Cerebellar cortex (tissue), 1 donor: ENCODE results near the gene DNAJC16.

Experiments
- DNase-seq: peaks from one replicate; pipeline ENCODE4 v3.0.0-alpha.2; 2015; ENCODE audit warnings: low spot score

Gene DNAJC16

DNA sequence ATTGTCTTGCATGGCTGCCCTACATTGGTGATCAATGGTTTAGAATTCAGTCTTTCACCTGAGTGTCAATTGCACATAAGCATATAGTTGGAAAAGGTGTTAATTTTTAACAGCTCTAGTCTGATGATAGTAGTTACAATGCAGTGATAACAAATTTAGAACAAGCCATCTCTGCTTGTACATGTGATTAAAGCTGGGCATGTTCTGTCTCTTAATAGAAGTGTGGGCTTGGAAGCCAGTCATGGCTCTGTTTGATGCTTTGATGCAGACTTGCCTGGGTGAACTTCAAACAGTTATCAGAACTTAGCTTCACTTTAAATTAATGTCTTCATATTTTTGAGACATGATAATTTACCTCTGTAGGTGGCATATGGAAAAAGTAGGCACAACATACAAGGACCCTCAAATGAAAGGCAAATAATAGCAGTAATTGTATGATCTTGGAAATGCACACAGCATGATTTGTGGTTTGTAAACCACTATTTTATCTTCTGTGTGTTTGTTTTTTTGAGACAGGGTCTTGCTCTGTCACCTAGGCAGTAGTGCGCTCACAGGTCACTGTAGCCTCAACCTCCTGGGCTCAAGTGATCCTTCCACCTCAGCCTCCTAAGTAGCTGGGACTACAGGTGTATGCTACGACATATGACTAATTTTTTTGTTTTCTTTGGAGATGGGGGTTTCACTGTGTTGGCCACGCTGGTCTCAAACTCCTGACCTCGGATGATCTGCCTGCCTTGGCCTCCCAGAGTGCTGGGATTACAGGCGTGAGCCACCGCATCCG is 94.4 kb downstream of the DNAJC16 start:
- DNase-seq = no peak

DNA sequence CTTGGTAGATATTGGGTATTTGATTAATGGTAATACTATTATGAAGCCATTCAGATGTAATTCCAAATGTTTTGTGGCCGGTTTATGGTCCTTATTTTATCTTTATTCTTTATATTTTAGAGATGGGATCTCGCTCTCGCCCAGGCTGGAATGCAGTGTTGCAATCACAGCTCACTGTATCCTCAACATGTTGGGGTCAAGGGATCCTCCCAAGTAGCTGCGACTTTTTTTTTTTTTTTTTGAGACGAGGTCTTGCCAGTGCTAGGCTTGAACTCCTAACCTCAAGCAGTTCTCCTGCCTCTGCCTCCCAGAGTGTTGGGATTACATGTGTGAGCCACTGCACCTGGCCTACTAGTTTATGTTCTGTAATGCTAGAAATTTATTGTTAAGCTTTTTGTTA is 95.3 kb downstream of the DNAJC16 start:
- no peak for DNase-seq

DNA sequence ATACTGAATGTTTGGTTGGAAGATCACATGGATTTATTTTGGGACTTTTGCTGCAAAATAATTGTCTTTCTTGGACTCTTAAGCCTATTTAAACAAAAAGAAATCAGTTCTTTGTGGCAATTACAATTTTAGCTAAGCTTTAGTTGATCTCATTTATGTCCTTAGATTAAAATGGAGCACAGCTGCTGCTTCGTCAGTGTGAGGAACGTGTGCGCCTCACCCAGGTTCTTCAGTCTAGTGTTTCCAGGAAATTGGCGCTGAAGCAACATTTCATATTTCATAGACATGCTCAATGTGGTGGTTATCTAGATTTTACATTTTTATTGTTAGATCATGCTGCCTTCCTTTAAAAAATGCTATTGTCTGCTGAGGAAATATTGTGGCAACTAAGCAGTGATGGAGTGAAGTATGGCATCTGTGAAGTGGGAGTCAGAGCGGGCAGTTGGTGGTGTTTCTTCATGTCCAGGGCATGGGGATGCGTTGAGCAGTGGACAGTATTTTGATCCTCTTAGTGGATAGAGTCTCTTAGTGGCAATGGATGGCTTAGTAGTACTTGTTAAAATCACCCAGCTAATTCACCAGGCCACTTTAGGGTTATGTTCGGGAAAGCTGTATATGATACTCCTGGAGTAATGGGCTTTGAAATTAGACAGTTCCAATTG is 96.2 kb downstream of the DNAJC16 start:
- no peak for DNase-seq

DNA sequence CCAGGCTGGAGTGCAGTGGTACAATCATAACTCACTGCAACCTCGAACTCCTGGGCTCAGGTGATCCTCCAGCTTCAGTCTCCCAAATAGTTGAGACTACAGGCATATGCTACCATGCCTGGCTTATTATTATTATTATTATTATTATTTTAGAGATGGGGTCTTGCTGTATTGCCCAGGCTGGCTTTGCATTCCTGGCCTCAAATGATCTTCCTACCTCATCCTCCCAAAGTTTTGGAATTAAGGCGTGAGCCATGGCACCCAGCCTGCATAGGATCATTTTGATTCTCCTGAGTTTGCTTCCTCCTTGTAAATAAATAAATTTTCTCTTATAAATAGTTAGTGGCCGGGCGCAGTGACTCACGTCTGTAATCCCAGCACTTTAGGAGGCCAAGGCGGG is 96.8 kb downstream of the DNAJC16 start:
- no peak for DNase-seq

DNA sequence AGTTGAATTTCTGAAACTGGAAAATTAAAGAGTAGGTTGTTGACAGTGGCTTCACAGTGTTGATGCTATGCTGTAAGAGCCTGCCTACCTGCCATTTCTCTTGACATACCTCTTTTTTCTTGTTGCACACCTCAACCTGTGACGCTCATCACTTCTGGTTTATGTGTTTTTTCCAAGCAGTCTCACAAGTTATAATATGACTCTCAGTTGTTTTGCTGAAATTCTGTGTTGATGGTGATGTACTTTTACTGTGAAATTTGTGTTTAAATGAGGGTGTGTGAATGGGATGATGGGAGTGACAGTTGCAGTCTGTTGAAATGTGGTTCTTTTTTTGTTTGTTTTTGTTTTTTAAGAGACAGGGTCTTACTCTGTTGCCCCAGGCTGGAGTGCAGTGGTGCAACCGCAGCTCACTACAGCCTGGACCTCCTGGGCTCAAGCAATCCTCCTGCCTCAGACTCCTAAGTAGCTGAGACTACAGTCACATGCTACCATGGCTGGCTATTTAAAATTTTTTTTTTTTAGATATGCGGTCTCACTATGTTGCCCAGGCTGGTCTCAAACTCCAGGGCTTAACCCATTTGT is 97.6 kb downstream of the DNAJC16 start:
- DNase-seq = no peak

DNA sequence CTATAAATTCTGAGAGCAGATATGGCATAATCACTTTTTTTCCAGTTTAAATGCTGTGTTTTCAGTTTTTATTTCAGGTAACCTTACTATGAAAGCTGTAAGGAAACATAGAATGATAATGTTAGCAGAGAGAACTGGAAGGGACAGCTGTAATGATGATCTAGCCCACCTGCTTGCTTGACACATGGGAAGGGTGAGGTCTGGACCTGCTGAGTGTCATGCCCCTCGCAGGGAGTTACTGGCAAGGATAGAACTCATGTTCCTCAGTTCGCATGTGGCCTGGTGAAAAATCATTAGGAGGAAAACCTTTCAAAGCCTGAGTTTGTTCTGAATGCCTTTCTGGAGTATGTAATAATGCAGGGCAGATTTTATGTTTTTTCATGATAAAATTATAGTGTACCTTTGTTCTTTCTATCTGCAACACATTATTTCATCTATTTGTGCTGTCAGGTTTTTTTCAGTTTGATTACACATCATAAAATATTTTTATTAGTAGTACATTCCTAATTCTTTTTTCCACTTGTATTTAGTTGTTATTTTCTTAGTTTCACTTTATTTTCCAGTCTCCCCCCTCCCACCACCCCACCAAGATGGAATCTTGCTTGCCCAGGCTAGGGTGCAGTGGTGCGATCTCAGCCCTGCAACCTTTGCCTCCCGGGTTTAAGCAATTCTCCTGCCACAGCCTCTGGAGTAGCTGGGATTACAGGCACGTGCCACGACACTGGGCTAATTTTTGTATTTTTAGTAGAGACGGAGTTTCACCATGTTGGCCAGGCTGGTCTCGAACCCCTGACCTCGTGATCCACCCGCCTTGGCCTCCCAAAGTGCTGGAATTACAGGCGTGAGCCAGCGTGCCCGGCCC is 98.6 kb downstream of the DNAJC16 start:
- peak; percentile 33 for DNase-seq
